Panc1 (cell line): Measurements from ENCODE around the gene TPRG1. TPM values are rescaled to one million over a fixed set of nuclear protein-coding genes. Genes with fewer than 3 reads are reported as not detected.

Experiments
- ATAC-seq: fragments of 200-7000 bp; cut with Tn5 transposase; 2 replicates; pipeline ENCODE4 v1.9.1; 2020; ENCODE audit warnings: mild to moderate bottlenecking, moderate library complexity
- BruUV-seq: library from RNA; stranded (reverse); fragments of 400-500 nt; replicated peaks from 2 replicates; lab custom pipeline; 2021; lab: Mats Ljungman, UMichigan
- CTCF ChIA-PET: fragments of 300-600 bp; sonication (Branson Sonifier 250); formaldehyde crosslinking; loops from one replicate; lab custom pipeline; 2022; ENCODE audit warnings: antibody characterized with exemption; lab: Charles Lee
- POLR2A ChIA-PET: fragments of 300-600 bp; sonication (Branson Sonifier 250); formaldehyde crosslinking; loops from one replicate; lab custom pipeline; 2022; ENCODE audit warnings: antibody characterized with exemption; lab: Charles Lee
- DNase-seq: peaks from one replicate; pipeline ENCODE4 v3.0.0-alpha.2; 2010; ENCODE audit warnings: low read depth, low spot score
- H3K27ac ChIP-seq: 2 replicates; pipeline ENCODE4 v1.5.1; 2011; ENCODE audit warnings: mild to moderate bottlenecking, low read length, inconsistent platforms
- H3K27me3 ChIP-seq: fragments of 200-500 bp; sonication (Bioruptor generic); 2 replicates; pipeline ENCODE4 v1.6.0; 2014; ENCODE audit warnings: low read length, inconsistent platforms; ENCODE audit not compliant: control insufficient read depth, insufficient read depth
- H3K36me3 ChIP-seq: fragments of 200-500 bp; sonication (Bioruptor generic); 2 replicates; pipeline ENCODE4 v1.5.1; 2014; ENCODE audit warnings: inconsistent platforms, mild to moderate bottlenecking, low read length, moderate library complexity; ENCODE audit not compliant: control insufficient read depth, insufficient read depth
- H3K4me1 ChIP-seq: 2 replicates; pipeline ENCODE4 v1.5.1; 2011; ENCODE audit warnings: inconsistent platforms, mild to moderate bottlenecking, low read length, moderate library complexity; ENCODE audit not compliant: control insufficient read depth, insufficient read depth
- H3K4me3 ChIP-seq, 2 experiments: 2 replicates each; pipeline ENCODE4 v1.5.1; 2011 to 2012; ENCODE audit warnings: low read depth in 2 of 2, low read length in 2 of 2, mild to moderate bottlenecking in 2 of 2, inconsistent platforms in 1 of 2, moderate library complexity in 1 of 2
- H3K9me3 ChIP-seq: fragments of 200-500 bp; sonication (Bioruptor generic); 2 replicates; pipeline ENCODE4 v1.5.1; 2014; ENCODE audit warnings: low read depth, mild to moderate bottlenecking, inconsistent platforms, low read length, moderate library complexity; ENCODE audit not compliant: control insufficient read depth, insufficient read depth
- POLR2AphosphoS5 ChIP-seq: IDR thresholded peaks from 2 replicates; pipeline ENCODE4 v1.6.1; 2012; ENCODE audit warnings: mild to moderate bottlenecking, low read depth, low read length, moderate library complexity
- REST ChIP-seq, 2 experiments: IDR thresholded peaks; 2 replicates each; pipeline ENCODE4 v1.6.1; 2011 to 2012; ENCODE audit warnings: low read depth in 2 of 2, control low read depth in 1 of 2, low read length in 1 of 2, mild to moderate bottlenecking in 1 of 2, moderate library complexity in 1 of 2; ENCODE audit not compliant: insufficient read depth in 1 of 2
- SIN3A ChIP-seq: IDR thresholded peaks from 2 replicates; pipeline ENCODE4 v1.6.1; 2012; ENCODE audit warnings: low read depth, mild to moderate bottlenecking, low read length, moderate library complexity, borderline replicate concordance; ENCODE audit not compliant: insufficient read depth
- TCF7L2 ChIP-seq: IDR thresholded peaks from 2 replicates; pipeline ENCODE4 v1.6.1; 2011; ENCODE audit warnings: mild to moderate bottlenecking, low read depth, low read length, inconsistent platforms
- in situ Hi-C: cut with HindIII; loops from 2 replicates; pipeline ENCODE4 v1.10.0; 2016; ENCODE audit warnings: low sequenced_read_pairs, low pct_unique_long_range_greater_than_20kb
- intact Hi-C: fragments of 100-400 bp; cut with micrococcal nuclease; formaldehyde crosslinking; loops from one replicate; pipeline ENCODE4 v1.10.0; 2022; ENCODE audit not compliant: unreplicated experiment
- total RNA-seq: library from RNA; stranded (reverse); gene quantifications from one replicate; pipeline ENCODE4 v1.2.1, GENCODE V29; 2021; ENCODE audit not compliant: unreplicated experiment
- TF ChIP-seq, protein P1 (sequence below): fragments of 450-650 bp; IDR thresholded peaks from 2 replicates; pipeline ENCODE4 v1.5.1; 2017; ENCODE audit warnings: mild to moderate bottlenecking

TPRG1 gene
- total RNA-seq, 1 experiment from 2014 or later, result not detected

- DNase-seq, result no peak
- Histone ChIP-seq H3K36me3 (no peaks in the 10 kb centered on the region), H3K4me1 (peaks cover 4% of the 10 kb centered on the region; the same call in 1 of the 2 replicates), H3K27me3 (peaks cover 10% of the 10 kb centered on the region; the same call in 1 of the 2 replicates), H3K27ac (no peak overlapping the region), H3K9me3 (no peaks in the 10 kb centered on the region), H3K4me3 (no peak overlapping the region)
- TF ChIP-seq POLR2AphosphoS5, result no peak
- TF ChIP-seq, protein P1, sequence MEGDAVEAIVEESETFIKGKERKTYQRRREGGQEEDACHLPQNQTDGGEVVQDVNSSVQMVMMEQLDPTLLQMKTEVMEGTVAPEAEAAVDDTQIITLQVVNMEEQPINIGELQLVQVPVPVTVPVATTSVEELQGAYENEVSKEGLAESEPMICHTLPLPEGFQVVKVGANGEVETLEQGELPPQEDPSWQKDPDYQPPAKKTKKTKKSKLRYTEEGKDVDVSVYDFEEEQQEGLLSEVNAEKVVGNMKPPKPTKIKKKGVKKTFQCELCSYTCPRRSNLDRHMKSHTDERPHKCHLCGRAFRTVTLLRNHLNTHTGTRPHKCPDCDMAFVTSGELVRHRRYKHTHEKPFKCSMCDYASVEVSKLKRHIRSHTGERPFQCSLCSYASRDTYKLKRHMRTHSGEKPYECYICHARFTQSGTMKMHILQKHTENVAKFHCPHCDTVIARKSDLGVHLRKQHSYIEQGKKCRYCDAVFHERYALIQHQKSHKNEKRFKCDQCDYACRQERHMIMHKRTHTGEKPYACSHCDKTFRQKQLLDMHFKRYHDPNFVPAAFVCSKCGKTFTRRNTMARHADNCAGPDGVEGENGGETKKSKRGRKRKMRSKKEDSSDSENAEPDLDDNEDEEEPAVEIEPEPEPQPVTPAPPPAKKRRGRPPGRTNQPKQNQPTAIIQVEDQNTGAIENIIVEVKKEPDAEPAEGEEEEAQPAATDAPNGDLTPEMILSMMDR, result peak; percentile 88
- TF ChIP-seq TCF7L2, result peak; percentile 88
- BruUV-seq, result no TSS peak
- peak; percentile 83 for ATAC-seq
- in situ Hi-C loops (loop anchor here (10.0 kb wide), 1 partner anchor 1403 kb away; the partner anchor contains the start of gene BCL6), intact Hi-C loops (loop anchor here (2.0 to 5.0 kb wide), 2 partner anchors 191 to 1409 kb away; no protein-coding TSS in a partner anchor)
- POLR2A ChIA-PET, result no interaction called here
- CTCF ChIA-PET, result interaction anchor here (0.8 to 1.0 kb wide), 2 partner anchors 8 to 192 kb away, joined by 3 to 6 read pairs; no protein-coding TSS in a partner anchor
These were observed 23.7 kb upstream of the TPRG1 start for GRCh38 chr3:189148081-189148507.

DNA sequence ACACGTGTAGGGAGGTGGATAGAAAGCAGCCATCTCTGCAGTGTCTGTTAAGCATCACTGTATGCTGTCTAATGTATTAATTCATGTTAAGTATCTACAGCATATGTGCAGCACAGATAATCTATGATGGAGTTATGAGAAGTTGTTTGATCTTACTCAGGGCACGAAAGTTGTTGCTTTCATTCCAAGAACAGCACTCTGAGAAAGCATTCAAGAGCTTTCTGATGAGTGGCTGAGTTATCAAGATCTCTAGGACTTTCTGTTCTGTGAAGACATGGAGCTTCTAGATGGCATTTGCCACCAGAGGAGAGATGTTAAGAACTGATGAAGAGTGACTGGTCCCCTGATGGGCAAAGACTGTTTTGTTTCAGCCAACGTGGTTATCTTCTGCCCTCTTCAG is 22.6 kb upstream of the TPRG1 start:
- CTCF ChIA-PET, result no interaction called here
- in situ Hi-C loops (loop anchor here (10.0 kb wide), 1 partner anchor 1404 kb away; the partner anchor contains the start of gene BCL6), intact Hi-C loops (loop anchor here (2.0 to 5.0 kb wide), 2 partner anchors 192 to 1410 kb away; no protein-coding TSS in a partner anchor)
- POLR2A ChIA-PET, result no interaction called here
- no peak overlapping the region for H3K27ac ChIP-seq
- no peak for DNase-seq
- no peaks in the 10 kb centered on the region for H3K36me3 ChIP-seq
- H3K4me1 ChIP-seq, result peaks cover 4% of the 10 kb centered on the region; the same call in 1 of the 2 replicates
- TF ChIP-seq TCF7L2, result no peak
- TF ChIP-seq, protein P1, result no peak
- TF ChIP-seq SIN3A, result no peak
- no peak for TF ChIP-seq REST (IDR thresholded peaks at IDR 0.05; ENCODE audit: insufficient read depth in 1 of 2, low read depth in 2 of 2, low read length in 1 of 2)
- TF ChIP-seq POLR2AphosphoS5, result no peak
- BruUV-seq, result no TSS peak
- H3K4me3 ChIP-seq, result no peak overlapping the region
- H3K9me3 ChIP-seq, result no peaks in the 10 kb centered on the region
- ATAC-seq, result no peak
- peaks cover 5% of the 10 kb centered on the region; the same call in 1 of the 2 replicates for H3K27me3 ChIP-seq
